Erythroblast (primary cell): ENCODE data around the gene AMH.

ENCODE experiments used
- GATA1 ChIP-seq: IDR thresholded peaks from 2 replicates; pipeline ENCODE4 v1.6.1; 2011; ENCODE audit warnings: low read depth, mild to moderate bottlenecking, control low read depth, low read length, moderate library complexity
- POLR2A ChIP-seq: IDR thresholded peaks from 2 replicates; pipeline ENCODE4 v1.6.1; 2011; ENCODE audit warnings: mild to moderate bottlenecking, low read length

DNA sequence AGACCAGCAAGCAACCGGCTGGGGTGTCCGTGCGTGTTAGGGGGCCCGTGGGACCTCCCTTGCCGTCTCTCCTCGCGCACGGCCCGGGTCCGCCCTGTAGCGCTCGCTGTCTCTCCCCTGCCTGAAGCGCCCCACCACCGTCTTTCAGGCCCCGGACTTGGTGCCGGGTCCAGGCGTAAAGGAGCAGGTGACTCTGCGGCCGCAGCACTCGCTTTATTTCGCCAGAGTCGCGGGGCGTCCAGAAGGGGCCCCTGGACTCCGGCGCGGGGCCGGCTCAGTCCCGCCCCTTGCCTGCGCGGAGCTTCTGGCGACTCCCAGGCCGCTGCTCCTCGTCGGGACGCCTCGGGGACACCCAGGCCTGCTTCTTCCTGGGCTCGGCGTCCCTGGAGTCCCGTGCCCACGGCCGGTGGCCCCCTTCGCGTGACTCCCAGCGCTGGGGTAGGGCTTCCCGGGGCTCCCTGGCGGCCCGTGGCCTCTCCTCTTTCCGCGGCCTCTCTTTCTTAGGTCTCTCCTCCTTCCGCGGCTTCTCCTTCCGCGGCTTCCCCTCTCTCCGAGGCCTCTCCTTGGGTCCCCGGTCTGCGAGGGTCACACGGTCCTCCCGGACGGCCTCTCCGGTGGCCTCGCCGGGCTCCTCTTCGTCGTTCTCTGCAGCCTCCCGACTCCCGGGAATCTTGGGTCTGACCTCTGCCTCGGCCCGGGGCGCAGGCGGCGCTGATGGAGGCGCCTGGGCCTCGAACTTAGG is 3.1 kb downstream of the AMH start:
- no peak for TF ChIP-seq POLR2A
- TF ChIP-seq GATA1: no peak
